Glomerular endothelial cell (primary cell): ENCODE results near the gene HPGD. TPM values are rescaled to one million over a fixed set of nuclear protein-coding genes. Genes with fewer than 3 reads are reported as not detected.
"Not testable (repeated sequence)": the region's sequence is repeated elsewhere in the genome, so short reads cannot be mapped to it uniquely, and the experiment has no call there.

Experiments
- DNase-seq: peaks from one replicate; pipeline ENCODE4 v3.0.0-alpha.2; 2011; ENCODE audit warnings: low read depth, low spot score; ENCODE audit errors: extremely low read depth
- total RNA-seq: library from RNA; depleted of rRNA; stranded (reverse); fragments of >200 nt; gene quantifications from 2 replicates; pipeline ENCODE4 v1.2.3, GENCODE V29; 2015

Gene HPGD
- total RNA-seq, 1 donor from 2014 or later, result not detected

DNA sequence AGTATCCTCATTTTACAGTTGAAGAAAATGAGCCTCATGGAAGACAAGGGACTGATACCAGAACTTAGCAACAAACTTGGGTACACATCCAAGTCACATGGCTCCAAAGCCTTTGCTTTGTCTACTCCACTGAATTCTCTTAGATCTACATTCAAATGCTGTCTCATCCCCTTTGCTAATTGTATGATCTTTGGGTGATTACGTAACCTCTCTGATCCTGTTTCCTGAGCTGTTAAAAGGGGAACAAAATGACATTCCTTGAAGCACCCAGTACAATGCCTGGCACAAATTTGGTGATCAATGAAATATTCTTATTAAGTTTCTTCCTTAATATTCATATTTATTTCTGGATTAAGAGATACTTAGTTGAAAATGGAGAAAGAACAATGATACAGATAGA is 5.9 kb upstream of the HPGD start:
- DNase-seq, result no peak

DNA sequence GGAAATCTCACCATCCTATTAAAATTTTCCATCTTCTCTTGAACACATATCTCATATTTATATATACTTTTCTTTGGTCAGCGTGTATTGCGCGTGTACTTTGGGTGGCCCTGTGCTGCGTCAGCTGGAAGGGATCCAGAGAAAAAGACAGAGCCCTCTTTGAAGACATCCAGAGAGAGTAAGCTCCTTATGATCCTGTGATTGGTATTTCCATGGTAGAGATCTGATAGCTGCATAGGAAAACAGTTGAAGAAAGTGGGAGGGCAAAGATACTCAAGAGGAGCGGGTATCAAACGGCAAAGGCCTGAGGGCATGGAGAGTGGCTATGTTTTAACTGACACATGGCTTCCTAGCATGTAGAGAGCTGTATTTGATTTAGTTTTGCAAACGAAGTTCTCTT is 4.4 kb upstream of the HPGD start:
- no peak for DNase-seq

DNA sequence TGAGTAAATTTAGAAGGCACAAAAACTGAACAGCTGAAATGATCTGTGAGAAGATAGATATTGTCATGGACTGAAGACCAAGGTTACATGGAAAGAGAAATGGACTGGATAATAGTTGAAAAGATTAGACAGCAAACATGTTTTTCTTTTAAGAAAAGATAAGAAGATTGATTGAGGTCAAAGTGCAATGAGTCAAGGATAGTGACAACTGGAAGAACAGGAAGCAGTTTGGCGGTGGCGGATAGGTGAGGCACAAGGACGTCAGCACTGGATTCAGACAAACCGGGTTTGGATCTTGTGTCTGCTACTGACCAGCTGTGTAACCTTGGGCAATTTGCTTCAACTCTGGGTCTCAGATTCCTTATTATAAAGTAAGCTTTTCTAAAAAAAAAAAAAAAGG is 2.0 kb upstream of the HPGD start:
- DNase-seq, result no peak

DNA sequence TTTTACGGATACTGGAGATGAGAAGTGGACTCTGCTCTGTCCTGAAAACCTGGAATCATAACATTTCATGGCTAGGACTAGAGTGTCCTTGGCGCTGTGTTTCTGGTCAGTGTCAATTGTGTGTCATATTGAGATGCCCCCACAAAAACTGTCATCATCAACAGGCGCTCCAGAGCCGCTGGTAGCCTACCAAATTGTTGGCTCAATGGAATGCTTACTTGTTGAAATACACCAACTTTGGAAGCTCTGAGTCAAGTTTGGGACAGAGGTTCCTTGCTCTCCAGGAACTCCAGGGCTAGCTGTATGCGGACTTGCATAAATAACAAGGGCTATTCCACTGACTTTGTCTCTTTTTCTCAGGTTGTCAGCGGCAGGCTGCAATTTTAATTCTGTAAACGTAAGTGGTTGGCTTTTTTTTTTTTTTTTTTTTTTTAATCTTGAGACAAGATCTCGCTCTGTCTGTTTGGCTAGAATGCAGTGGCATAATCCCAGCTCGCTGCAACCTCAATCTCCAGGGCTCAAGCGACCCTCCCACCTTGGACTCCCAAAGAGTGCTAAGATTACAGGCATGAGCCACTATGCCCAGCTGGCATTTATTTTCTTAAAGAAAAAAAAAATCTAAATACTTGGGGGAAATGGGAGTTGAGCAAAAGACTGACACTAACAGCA is 871 bp upstream of the HPGD start:
- DNase-seq, result no peak

DNA sequence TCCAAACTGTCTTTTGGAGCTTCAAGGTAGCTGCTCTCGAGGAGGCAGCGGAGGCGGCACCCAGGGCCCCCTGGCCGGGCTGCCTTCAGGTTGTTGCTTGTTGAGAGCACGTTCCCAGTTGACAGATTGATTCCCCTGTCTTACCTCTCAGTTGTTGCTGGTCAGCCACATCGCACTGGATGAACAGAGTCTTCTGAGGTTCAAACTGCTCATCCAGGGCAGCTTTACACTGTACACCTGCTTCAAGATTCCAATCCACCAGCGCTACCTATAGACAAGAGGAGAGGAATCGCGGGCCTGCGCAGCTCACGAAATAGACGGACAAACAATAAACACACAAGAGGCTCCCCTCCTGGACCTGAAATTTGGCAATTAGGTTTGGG is 497 bp downstream of the HPGD start:
- no peak for DNase-seq

DNA sequence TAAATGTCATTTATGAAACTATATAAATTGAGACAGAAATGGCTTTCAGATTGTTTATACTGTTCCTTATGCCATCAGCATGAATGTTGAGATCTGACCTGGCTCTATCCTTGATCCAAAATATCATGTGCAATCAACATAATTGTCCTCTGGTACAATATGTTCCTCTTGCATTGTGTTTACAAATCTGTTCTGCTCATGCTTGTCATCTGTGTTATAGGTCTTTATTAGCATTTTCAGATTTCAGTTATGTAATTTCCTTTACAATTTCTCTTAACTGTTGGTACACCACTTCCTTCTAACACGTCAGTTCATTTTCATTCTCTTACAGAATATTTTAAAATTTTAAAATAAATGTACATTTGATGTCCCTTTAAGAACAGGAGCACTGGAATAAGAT is 1.6 kb downstream of the HPGD start:
- no peak for DNase-seq

DNA sequence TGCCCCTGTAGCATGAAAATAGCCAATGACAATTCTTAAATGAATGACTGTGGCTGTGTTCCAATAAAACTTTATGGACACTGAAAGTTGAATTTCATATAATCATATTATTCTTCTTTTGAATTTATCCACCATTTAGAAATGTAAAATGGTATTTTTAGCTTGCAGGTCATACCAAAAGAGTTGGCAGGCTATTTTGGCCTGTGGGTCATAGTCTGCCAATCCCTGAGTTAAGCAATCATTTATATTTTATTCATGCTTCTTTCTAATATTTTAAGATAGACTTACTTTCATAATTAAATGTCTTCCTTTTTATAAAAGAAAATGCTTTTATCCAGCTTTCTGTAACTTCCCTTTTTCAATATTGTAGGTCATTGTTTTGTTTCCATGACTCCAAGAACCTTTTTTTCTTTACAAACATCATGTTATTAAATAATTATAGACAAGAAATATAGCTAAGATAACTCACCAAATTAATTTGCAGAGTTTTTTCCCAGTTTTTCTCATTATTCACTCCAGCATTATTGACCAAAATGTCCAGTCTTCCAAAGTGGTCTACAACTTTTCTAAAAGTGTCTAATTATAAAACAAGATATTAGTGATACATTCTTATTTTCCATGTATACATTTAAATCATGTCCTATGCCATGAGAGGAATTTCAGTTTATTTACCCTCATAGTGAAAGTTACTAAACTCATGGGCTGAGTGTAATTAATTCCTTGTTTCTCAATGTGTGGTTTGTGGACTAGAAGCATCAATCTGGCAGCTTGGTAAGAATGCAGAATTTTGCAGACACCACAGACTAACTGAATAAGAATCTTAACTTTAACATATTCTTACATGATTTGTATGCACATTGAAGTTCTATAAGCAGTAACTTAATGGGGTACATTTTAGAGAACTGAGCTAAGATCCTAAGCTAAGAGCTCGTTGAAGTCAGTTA is 4.5 kb downstream of the HPGD start:
- DNase-seq, result no peak

DNA sequence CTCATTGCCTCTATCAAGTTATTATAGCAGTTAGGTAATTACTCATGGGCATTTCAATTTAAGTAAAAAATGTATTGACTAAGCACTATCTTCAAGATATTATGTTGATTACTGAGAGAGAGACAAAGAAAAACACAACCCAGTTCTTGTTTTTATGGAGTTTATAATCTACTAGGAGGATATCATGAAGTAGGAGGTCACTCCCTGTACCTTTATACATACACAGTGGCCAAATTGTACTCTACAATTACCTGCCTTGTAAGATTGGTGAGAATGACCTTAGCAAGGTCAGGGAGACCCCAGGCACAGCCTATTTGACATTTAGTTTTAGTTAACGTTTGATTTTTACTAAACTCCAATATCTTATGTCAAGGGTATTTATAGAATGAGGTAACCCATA is 5.5 kb downstream of the HPGD start:
- DNase-seq, result no peak

DNA sequence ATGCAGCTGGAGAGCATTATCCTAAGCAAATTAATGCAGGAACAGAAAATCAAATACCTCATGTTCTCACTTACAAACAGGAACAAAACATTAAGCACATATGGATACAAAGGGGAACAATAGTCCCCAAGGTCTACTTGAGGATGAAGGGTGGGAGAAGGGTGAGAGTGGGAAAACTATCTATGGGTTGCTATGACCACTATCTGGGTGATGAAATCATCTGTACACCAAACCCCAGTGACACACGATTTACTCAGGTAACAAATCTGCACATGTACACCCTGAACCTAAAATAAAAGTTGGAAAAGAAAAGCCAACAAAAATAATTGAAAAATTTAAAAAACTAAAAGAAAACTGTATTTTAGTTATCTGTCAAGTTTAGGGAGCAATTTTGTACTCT is 5.9 kb downstream of the HPGD start:
- no peak for DNase-seq

DNA sequence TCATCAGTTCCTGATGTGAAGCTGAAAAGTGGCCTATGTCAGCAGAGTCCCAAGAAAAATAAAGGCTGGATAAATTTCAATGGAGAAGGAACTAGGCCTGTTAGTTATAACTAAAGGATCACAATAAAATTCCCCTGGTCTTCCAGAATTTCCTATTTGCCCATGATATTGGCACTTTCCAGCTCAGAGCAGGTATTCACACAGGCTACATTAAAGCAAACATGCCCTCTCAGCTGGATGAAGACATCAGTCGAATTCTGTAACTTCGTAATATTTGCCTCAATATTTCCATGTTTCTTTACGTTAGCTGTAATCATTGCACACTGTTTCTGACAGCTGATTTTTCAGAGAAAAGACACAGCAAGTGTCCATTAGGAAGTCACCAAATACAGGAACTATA is 9.5 kb downstream of the HPGD start:
- no peak for DNase-seq

DNA sequence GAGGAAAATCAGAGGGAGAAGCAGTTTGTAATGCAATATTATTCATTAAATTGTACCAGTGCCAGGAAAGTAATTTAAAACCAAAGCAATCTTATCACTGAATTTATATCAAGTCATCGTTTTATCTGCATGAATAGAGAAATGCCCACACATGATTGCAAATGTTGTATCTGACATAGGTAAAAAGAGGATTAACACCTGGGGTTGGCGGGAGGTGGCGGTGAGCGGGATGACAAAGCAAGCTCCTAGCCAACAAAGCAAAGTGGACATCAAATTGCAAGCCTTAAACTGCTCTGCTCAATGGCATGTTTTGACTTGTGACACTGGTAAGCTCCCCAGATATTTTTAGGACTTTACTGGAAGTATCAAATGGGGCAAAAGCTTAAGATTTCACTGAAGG is 16.4 kb downstream of the HPGD start:
- no peak for DNase-seq

DNA sequence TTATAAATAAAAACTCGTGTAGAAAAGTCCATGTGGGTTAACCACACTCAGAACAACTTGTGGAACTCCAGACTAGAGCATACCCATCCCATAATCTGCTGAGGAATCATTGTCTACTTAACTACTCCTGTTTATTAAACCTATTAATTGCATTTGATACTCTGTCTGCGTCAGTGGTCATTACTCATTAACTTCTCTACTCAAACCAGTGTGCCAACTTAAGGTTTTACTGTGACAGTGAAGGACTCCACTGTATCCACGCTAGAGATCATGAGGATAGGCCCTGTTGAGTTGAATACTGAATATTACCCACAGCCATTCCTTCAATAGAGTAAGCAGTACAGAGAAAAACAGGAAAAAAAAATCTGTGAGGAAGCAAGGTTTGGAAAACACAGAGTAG is 17.3 kb downstream of the HPGD start:
- DNase-seq, result no peak

DNA sequence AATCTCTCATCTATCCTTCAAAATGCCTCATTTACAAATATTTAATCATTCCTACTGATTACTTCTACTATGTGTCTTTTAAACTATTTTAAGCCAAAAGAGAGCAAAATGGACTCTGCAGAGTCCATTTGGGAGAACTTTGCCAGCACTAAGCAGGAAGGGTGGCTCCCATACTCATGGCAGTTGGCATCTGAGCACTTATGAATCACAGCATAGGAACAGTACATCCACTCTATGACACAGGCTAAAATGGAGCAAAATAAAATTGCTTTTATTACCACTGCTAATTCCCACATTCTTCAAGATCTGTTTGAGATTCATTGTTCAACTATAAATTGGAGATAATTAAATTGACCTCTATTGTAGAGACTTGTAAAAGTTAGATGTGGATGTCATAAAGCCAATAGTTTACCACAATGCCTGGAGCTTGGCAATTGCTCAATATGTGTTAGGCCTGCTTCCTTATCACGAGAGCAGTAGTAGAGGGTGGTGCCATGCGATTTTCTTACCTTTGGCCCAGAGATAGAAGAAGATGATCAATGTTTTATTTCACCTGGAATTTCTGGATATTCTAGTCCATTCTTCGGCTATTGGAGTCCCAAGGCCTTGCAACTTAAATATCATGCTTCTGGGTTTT is 19.1 kb downstream of the HPGD start:
- no peak for DNase-seq

DNA sequence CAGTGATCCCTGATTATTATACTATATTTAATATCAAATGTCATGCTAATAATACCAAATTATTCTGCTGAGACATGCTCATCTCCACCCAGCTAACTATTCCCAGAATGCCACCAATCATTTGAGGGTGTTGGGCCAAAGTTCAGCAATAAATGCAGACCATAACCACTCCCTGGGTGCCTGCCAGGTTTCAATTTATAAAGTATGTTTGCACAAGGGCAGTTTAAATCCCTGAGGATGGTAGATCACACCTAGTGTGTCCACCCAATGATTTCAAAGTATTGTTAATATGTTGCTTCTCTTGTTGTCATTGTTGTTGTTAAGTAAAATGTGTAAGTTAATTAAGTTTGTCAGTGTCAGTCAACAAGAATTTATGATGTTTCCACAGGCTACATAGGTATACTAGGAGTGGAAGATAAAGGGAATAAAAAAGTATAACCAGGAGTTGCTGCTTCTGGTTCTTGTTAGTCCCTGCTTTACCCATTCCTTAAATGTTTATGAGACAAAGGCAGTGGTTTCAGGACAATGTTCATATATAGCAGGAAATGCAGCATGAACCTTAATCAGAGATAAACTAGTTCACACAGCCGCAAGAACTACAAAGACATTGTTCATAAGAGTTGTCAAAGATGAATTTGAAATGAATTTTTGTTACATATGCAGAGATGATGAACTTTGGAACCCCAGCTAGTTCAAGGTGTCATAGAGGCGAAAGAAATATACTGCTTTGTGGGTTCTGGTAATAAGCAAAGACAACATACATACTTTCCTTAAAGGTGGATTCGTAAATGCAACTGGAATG is 25.5 kb downstream of the HPGD start:
- DNase-seq, result no peak

DNA sequence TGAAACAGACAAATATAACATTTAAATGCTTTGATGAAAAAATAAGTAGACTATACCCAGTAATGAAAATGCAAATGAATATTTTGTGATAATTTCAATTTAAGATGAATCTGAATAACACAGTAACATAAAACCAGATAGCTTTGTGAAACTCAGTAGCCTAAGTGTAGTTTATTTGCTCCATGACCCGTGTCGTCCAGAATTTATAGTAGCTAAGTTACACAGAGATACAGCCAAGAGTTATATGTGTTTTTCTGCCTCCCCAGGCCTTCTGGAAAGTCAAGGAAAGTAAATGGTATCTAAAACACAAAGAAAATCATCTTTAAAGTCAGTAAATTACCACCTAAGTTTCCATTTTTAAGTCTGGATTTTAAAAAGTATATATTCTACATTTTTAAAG is 26.7 kb downstream of the HPGD start:
- DNase-seq, result no peak

DNA sequence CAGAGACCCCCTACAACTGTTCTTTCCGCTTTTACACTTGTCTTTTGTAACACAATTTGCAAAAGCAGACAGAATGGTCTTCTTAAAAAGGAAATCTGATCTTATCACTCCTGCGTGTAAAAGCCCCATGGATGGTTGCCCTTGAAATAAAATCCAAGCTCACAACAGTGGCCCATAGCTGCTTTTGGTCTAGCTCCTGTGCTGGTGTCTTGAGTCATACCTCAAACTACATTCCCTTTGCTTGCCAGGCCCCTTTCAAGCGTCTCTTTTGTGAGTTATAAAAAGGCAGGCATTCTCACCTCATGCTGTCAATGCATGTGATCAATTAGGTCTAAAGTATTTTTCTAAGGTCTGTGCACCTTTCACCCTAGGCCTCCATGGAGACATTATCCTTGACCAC is 27.6 kb downstream of the HPGD start:
- no peak for DNase-seq

DNA sequence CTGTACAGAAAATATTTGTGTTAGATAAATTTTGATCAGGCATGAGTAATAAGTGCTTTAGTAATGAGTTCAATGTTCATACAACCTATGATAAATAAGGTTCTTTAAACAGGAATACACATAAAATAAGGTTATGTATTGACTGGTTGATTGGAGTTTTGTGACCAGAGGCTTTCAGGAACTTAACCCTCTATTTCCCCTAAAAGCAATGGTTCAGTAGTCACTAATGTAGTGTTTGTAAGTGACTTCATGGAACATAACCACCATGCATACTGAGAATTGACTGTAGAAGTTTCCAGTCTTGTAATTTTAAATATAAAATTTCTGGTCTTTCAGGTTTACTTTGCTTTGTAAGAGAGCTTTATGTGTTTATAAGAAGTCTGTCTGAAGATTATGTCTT is 28.1 kb downstream of the HPGD start:
- no peak for DNase-seq

DNA sequence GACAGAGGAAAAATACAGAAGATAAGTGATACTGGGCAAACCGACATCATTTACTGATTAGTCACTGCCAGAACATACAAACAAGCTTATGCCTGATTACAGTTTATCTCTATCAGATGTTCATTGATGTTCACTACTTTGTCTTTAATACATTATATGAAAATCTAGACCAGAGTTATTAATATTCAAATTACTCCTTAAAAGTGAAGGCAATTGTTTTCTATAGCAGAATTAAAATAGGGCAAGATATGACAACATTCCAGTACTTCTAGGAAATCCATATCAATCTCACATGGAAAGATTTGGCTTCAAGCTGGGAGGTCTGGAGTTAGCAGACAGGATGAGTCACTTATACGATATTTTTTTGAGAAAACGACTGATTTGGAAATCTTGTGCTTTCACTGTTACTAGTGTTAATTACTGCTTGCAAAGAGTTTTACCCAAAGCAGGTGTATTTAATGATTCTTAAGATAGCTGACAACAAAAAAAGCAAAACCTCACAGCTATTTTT is 31.8 kb downstream of the HPGD start:
- peak; percentile 2 for DNase-seq

DNA sequence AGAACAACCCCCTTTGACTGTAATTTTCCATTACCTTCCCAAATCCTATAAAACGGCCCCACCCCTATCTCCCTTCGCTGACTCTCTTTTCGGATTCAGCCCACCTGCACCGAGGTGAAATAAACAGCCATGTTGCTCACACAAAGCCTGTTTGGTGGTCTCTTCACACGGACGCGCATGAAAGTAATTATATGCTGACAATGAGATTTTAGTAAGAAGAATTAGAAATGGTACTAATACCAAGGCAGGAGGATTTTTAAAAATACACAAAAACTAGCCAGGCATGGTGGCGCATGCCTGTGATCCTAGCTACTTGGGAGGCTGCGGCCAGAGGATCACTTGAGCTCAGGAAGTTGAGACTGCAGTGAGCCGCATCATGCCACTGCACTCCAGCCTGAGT is 33.9 kb downstream of the HPGD start:
- not testable (repeated sequence) for DNase-seq

DNA sequence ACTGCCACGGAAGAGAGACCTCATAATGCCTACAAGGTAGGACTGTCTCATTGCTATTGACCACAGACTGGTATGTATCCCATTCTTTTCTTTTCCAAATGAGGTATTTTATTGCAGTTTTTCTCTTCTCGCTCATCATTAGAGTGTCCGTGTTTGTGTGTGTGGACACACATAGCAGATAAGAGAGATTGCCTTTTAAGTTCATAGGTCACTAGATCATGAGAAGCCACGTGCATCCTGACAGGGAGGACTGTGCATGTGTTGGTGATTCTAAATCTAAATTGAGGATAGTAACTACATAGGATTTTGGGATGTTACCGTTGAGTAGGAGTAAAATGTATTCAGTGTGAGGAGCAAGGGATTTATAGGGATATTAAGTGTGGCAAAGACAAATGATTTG is 37.3 kb downstream of the HPGD start:
- DNase-seq, result no peak

DNA sequence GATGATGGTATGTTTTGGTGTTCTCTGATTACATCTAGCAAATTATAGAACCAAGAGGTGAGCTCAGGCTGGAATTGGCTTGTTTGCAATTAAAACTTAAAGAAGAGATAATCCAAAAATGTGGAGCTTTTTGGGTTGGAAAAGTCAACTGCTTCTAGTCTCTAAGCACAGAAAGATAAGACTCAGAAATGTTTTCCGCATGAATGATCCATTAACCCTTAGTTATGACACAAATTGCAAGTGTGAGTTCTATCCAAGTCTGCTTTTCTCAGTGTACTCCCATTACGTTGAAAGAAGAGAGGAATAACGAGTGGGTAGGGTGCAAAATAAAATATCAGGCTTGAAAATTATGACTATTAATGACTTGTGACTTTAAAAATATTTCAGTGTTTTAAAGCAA is 38.5 kb downstream of the HPGD start:
- no peak for DNase-seq
